HepG2 (cell line): ENCODE measurements around the gene TBX19. TPM values are rescaled to one million over a fixed set of nuclear protein-coding genes. Genes with fewer than 3 reads are reported as not detected.

ENCODE experiments used
- ATAC-seq: fragments of 200-7000 bp; cut with Tn5 transposase; 3 replicates; pipeline ENCODE4 v1.9.1; 2020; ENCODE audit warnings: mild to moderate bottlenecking, moderate library complexity
- BruUV-seq: library from RNA; stranded (reverse); fragments of 400-500 nt; replicated peaks from 2 replicates; lab custom pipeline; 2021; lab: Mats Ljungman, UMichigan
- CTCF ChIA-PET: fragments of 300-600 bp; formaldehyde crosslinking; extraction: SDS; loops from one replicate; lab custom pipeline; 2021; ENCODE audit warnings: low total read pairs, inconsistent platforms, low intra/inter-chr PET ratio; lab: Yijun Ruan, JAX
- POLR2A ChIA-PET: fragments of 350-600 bp; sonication (Branson Sonifier 250); formaldehyde crosslinking; loops from one replicate; lab custom pipeline; 2020; ENCODE audit warnings: antibody characterized with exemption, inconsistent platforms; lab: Yijun Ruan, JAX
- DNase-seq: peaks from one replicate; pipeline ENCODE4 v3.0.0-alpha.2; 2015; ENCODE audit warnings: low spot score
- FAIRE-seq: peaks from 3 replicates; lab custom pipeline; 2011; peaks lifted over from hg19 to GRCh38; lab: Jason Lieb, UNC
- H2AFZ ChIP-seq: one replicate; pipeline ENCODE4 v1.6.1; 2011; ENCODE audit warnings: low read length, inconsistent platforms
- H3K27ac ChIP-seq: fragments of 300-600 bp; 3 replicates; pipeline ENCODE4 v1.8.0; 2011; ENCODE audit warnings: mixed run types, mild to moderate bottlenecking, mixed read lengths, low read length, inconsistent platforms; ENCODE audit not compliant: insufficient read depth; ENCODE audit errors: extremely low read length
- H3K27me3 ChIP-seq, 2 experiments: fragments of 200-600 bp in 1 of 2; 2 replicates in 1 of 2; 3 replicates in 1 of 2; pipeline versions ENCODE4 v1.6.0 to v1.8.0; 2011; ENCODE audit warnings: low read length in 2 of 2, mild to moderate bottlenecking in 2 of 2, moderate library complexity in 2 of 2, inconsistent platforms in 1 of 2; ENCODE audit not compliant: insufficient read depth in 2 of 2, control insufficient read depth in 1 of 2
- H3K36me3 ChIP-seq, 2 experiments: fragments of 200-600 bp in 1 of 2; replicated peaks in 1 of 2; 2 replicates in 1 of 2; 3 replicates in 1 of 2; pipeline versions ENCODE4 v1.5.1 to v1.8.0; 2011; ENCODE audit warnings: low read length in 2 of 2, inconsistent platforms in 1 of 2; ENCODE audit not compliant: insufficient read depth in 2 of 2, control insufficient read depth in 1 of 2
- H3K4me1 ChIP-seq: 2 replicates; pipeline ENCODE4 v1.5.1; 2012; ENCODE audit warnings: low read length, inconsistent platforms; ENCODE audit not compliant: insufficient read depth
- H3K4me2 ChIP-seq: 2 replicates; pipeline ENCODE4 v1.6.0; 2011; ENCODE audit warnings: low read depth, low read length, inconsistent platforms
- H3K4me3 ChIP-seq, 3 experiments: fragments of 200-600 bp in 1 of 3; sonication (generic), shearing (Covaris generic) in 1 of 3; replicated peaks in 1 of 3; 2 replicates each; pipeline ENCODE4 v1.5.1; 2011 to 2016; ENCODE audit warnings: low read length in 3 of 3, inconsistent platforms in 2 of 3, low read depth in 2 of 3, mild to moderate bottlenecking in 2 of 3, control low read depth in 1 of 3, mixed read lengths in 1 of 3; ENCODE audit not compliant: insufficient read depth in 1 of 3
- H3K79me2 ChIP-seq: one replicate; pipeline ENCODE4 v1.6.1; 2011; ENCODE audit warnings: low read length, inconsistent platforms; ENCODE audit not compliant: insufficient read depth
- H3K9ac ChIP-seq: 2 replicates; pipeline ENCODE4 v1.6.0; 2011; ENCODE audit warnings: mild to moderate bottlenecking, low read depth, low read length, inconsistent platforms; ENCODE audit not compliant: insufficient read depth
- H3K9me3 ChIP-seq: 2 replicates; pipeline ENCODE4 v1.5.1; 2012; ENCODE audit warnings: mild to moderate bottlenecking, low read length
- H4K20me1 ChIP-seq: 2 replicates; pipeline ENCODE4 v1.6.0; 2011; ENCODE audit warnings: inconsistent platforms, mild to moderate bottlenecking, low read length, moderate library complexity; ENCODE audit not compliant: insufficient read depth
- FOSL1 ChIP-seq: sonication (generic); formaldehyde crosslinking; IDR thresholded peaks from 2 replicates; pipeline ENCODE4 v1.9.0; 2021; ENCODE audit warnings: missing genetic modification reagents, borderline replicate concordance
- SMARCE1 ChIP-seq: fragments of 450-650 bp; IDR thresholded peaks from 2 replicates; pipeline ENCODE4 v1.6.1; 2017; ENCODE audit warnings: borderline replicate concordance
- ZFY ChIP-seq: sonication (generic); formaldehyde crosslinking; IDR thresholded peaks from 2 replicates; pipeline ENCODE4 v1.4.0; 2020; ENCODE audit warnings: missing genetic modification reagents
- ZKSCAN1 ChIP-seq: fragments of 150-350 bp; IDR thresholded peaks from 2 replicates; pipeline ENCODE4 v1.6.1; 2014; ENCODE audit warnings: low read length
- ZMYM2 ChIP-seq: sonication (generic); formaldehyde crosslinking; IDR thresholded peaks from 2 replicates; pipeline ENCODE4 v1.8.0; 2022; ENCODE audit warnings: mild to moderate bottlenecking, missing genetic modification reagents
- WGBS: methylation state at CpG from one replicate; pipeline ENCODE4 v1.1.6; 2017; ENCODE audit warnings: low lambda C conversion rate; 5-methylcytosine and 5-hydroxymethylcytosine counted together
- in situ Hi-C: cut with HindIII; loops from 2 replicates; pipeline ENCODE4 v1.10.0; 2017; ENCODE audit warnings: low pct_unique_long_range_greater_than_20kb; ENCODE audit not compliant: extremely low pct_ligation_motif_present
- intact Hi-C: fragments of 100-400 bp; cut with micrococcal nuclease; formaldehyde crosslinking; loops from one replicate; pipeline ENCODE4 v1.10.0; 2022; ENCODE audit not compliant: unreplicated experiment
- polyA plus RNA-seq, 8 experiments: library from polyadenylated mRNA; depleted of rRNA in 3 of 8; stranded (reverse) in 7 of 8; unstranded in 1 of 8; fragments of >200 nt; fragmentation: Illumina TruSeq in 4 of 8; extraction: Trizol in 4 of 8; gene quantifications; 2 replicates each; pipeline versions ENCODE4 v1.2.1 to v1.2.3, GENCODE V29; 2011 to 2016; ENCODE audit warnings: low read depth in 4 of 8, missing spikeins in 1 of 8, mixed read lengths in 1 of 8; ENCODE audit not compliant: insufficient read depth in 1 of 8
- total RNA-seq, 5 experiments: library from RNA; depleted of rRNA; stranded (reverse); fragments of >200 nt; fragmentation: Illumina TruSeq; extraction: Trizol; gene quantifications; 2 replicates each; pipeline ENCODE4 v1.2.3, GENCODE V29; 2016; ENCODE audit warnings: low read depth in 1 of 5

The TBX19 gene
- total and polyA plus RNA-seq, 2 of the 13 experiments (the other 11 are each of a cell fraction or from before 2014, with no cell fraction given): 0.31 to 1.4 TPM

- no peak overlapping the region for H3K9ac ChIP-seq
- DNase-seq (no peak), ATAC-seq (no peak), FAIRE-seq (no peak)
- no peaks in the 10 kb centered on the region for H3K36me3 ChIP-seq
- no peaks in the 10 kb centered on the region for H3K4me1 ChIP-seq
- in situ Hi-C loops (no loop called here), intact Hi-C loops (no loop called here)
- no peaks in the 10 kb centered on the region for H3K27me3 ChIP-seq
- H3K79me2 ChIP-seq: no peaks in the 10 kb centered on the region
- CTCF ChIA-PET: no interaction called here
- WGBS: 99% methylated on average over 2 of the region's 2 CpGs
- POLR2A ChIA-PET: no interaction called here
- TF ChIP-seq ZFY (no peak), ZMYM2 (no peak), FOSL1 (CRISPR knock-in tag) (no peak)
- TF ChIP-seq, all 625 proteins: peak for 0
- peaks cover 6% of the 10 kb centered on the region for H3K9me3 ChIP-seq
- BruUV-seq: no TSS peak
- H3K4me3 ChIP-seq: no peak overlapping the region
- no peak overlapping the region for H2AFZ ChIP-seq
- no peak overlapping the region for H3K27ac ChIP-seq
- H4K20me1 ChIP-seq: no peaks in the 10 kb centered on the region
- no peak overlapping the region for H3K4me2 ChIP-seq
Observed at GRCh38 chr1:168261390-168261789, 19.3 kb upstream of the TBX19 start.

- H2AFZ ChIP-seq: no peak overlapping the region
- H3K4me1 ChIP-seq: no peaks in the 10 kb centered on the region
- in situ Hi-C loops: no loop called here
- intact Hi-C loops: no loop called here
- POLR2A ChIA-PET: no interaction called here
- H4K20me1 ChIP-seq: no peaks in the 10 kb centered on the region
- no peaks in the 10 kb centered on the region for H3K36me3 ChIP-seq
- no peaks in the 10 kb centered on the region for H3K9me3 ChIP-seq
- H3K79me2 ChIP-seq: no peaks in the 10 kb centered on the region
- H3K27me3 ChIP-seq: no peaks in the 10 kb centered on the region
- no peak for DNase-seq
- H3K4me2 ChIP-seq: no peak overlapping the region
- FAIRE-seq: no peak
- CTCF ChIA-PET: no interaction called here
- no peak overlapping the region for H3K9ac ChIP-seq
- no peak overlapping the region for H3K27ac ChIP-seq
- no peak for TF ChIP-seq SMARCE1
- TF ChIP-seq ZKSCAN1: peak; percentile 78; the same call in 1 of the 2 replicates
- 92% methylated on average over 4 of the region's 4 CpGs for WGBS
- no peak for ATAC-seq
- no peak overlapping the region for H3K4me3 ChIP-seq
- BruUV-seq: no TSS peak
Observed at GRCh38 chr1:168263130-168263529, 17.5 kb upstream of the TBX19 start.
